SU-DHL-6 (cell line): ENCODE measurements around the gene HS3ST4.

Experiments used
- H2AFZ ChIP-seq: fragments of 200-600 bp; sonication (generic); 2 replicates; pipeline ENCODE4 v1.6.1; 2014; ENCODE audit warnings: low read depth, mild to moderate bottlenecking, moderate library complexity, mixed read lengths, antibody characterized with exemption, low read length; ENCODE audit not compliant: severe bottlenecking
- H3F3A ChIP-seq: fragments of 200-600 bp; shearing (Covaris generic); 2 replicates; pipeline ENCODE4 v1.6.0; 2016; ENCODE audit warnings: antibody characterized with exemption, mild to moderate bottlenecking; ENCODE audit not compliant: insufficient read depth
- H3K27ac ChIP-seq: fragments of 200-600 bp; sonication (generic); 2 replicates; pipeline ENCODE4 v1.5.1; 2016; ENCODE audit warnings: low read depth, mild to moderate bottlenecking, low read length, moderate library complexity, mixed read lengths
- H3K27me3 ChIP-seq: fragments of 200-600 bp; sonication (generic), shearing (Covaris generic); 2 replicates; pipeline ENCODE4 v1.6.0; 2014; ENCODE audit warnings: mild to moderate bottlenecking, low read length
- H3K36me3 ChIP-seq: fragments of 200-600 bp; sonication (generic); 2 replicates; pipeline ENCODE4 v1.6.1; 2014; ENCODE audit warnings: mild to moderate bottlenecking, low read length, mixed read lengths
- H3K4me2 ChIP-seq: fragments of 300-600, 200-600 bp; shearing (Covaris generic), sonication (generic); 2 replicates; pipeline ENCODE4 v1.6.0; 2014; ENCODE audit warnings: low read length, low read depth, mild to moderate bottlenecking; ENCODE audit not compliant: poor library complexity, severe bottlenecking
- H3K4me3 ChIP-seq: fragments of 200-600 bp; sonication (generic); 2 replicates; pipeline ENCODE4 v1.5.1; 2014; ENCODE audit warnings: antibody characterized with exemption, low read length, mild to moderate bottlenecking, mixed read lengths; ENCODE audit not compliant: insufficient read depth, poor library complexity, severe bottlenecking
- H3K79me2 ChIP-seq: fragments of 200-600 bp; sonication (generic); 2 replicates; pipeline ENCODE4 v1.6.1; 2014; ENCODE audit warnings: mild to moderate bottlenecking, low read length, moderate library complexity; ENCODE audit not compliant: insufficient read depth
- H3K9ac ChIP-seq: fragments of 200-600 bp; sonication (generic); 2 replicates; pipeline ENCODE4 v1.7.0; 2014; ENCODE audit warnings: mild to moderate bottlenecking, low read length
- H3K9me2 ChIP-seq: fragments of 200-600 bp; sonication (generic); replicated peaks from 2 replicates; pipeline ENCODE4 v1.6.1; 2014; ENCODE audit warnings: low read length; ENCODE audit not compliant: insufficient read depth
- H3K9me3 ChIP-seq: fragments of 200-600 bp; sonication (generic); 2 replicates; pipeline ENCODE4 v1.6.1; 2014; ENCODE audit warnings: low read length, mixed read lengths; ENCODE audit not compliant: insufficient read depth
- H4K20me1 ChIP-seq: fragments of 200-600 bp; sonication (generic); 2 replicates; pipeline ENCODE4 v1.6.1; 2014; ENCODE audit warnings: low read depth, mild to moderate bottlenecking, antibody characterized with exemption, low read length, moderate library complexity, mixed read lengths
- EZH2phosphoT487 ChIP-seq: fragments of 200-600 bp; sonication (generic), shearing (Covaris generic); conservative IDR thresholded peaks from 2 replicates; pipeline ENCODE4 v1.6.1; 2018; ENCODE audit warnings: mild to moderate bottlenecking, antibody characterized with exemption, low read length, moderate library complexity, mixed read lengths
- TF ChIP-seq, protein P1 (sequence below): fragments of 200-600 bp; sonication (generic); IDR thresholded peaks from one replicate; pipeline ENCODE4 v1.5.1; 2017; ENCODE audit warnings: antibody characterized with exemption, mild to moderate bottlenecking, low read length, moderate library complexity; ENCODE audit not compliant: insufficient read depth, poor library complexity, severe bottlenecking

Gene HS3ST4

GRCh38 chr16:25959221-25959620 lies 267.5 kb downstream of the HS3ST4 start:
- Histone ChIP-seq H3K27me3 (no peaks in the 10 kb centered on the region), H3K27ac (no peak overlapping the region), H3K9ac (no peak overlapping the region), H2AFZ (no peak overlapping the region), H3F3A (no peaks in the 10 kb centered on the region), H3K9me2 (no peaks in the 10 kb centered on the region; the same call in 1 of the 2 replicates), H3K79me2 (no peaks in the 10 kb centered on the region), H3K9me3 (no peaks in the 10 kb centered on the region), H3K4me2 (no peak overlapping the region), H4K20me1 (no peaks in the 10 kb centered on the region), H3K4me3 (no peak overlapping the region), H3K36me3 (no peaks in the 10 kb centered on the region)
- no peak for TF ChIP-seq EZH2phosphoT487
- TF ChIP-seq, protein P1, sequence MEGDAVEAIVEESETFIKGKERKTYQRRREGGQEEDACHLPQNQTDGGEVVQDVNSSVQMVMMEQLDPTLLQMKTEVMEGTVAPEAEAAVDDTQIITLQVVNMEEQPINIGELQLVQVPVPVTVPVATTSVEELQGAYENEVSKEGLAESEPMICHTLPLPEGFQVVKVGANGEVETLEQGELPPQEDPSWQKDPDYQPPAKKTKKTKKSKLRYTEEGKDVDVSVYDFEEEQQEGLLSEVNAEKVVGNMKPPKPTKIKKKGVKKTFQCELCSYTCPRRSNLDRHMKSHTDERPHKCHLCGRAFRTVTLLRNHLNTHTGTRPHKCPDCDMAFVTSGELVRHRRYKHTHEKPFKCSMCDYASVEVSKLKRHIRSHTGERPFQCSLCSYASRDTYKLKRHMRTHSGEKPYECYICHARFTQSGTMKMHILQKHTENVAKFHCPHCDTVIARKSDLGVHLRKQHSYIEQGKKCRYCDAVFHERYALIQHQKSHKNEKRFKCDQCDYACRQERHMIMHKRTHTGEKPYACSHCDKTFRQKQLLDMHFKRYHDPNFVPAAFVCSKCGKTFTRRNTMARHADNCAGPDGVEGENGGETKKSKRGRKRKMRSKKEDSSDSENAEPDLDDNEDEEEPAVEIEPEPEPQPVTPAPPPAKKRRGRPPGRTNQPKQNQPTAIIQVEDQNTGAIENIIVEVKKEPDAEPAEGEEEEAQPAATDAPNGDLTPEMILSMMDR: no peak

DNA sequence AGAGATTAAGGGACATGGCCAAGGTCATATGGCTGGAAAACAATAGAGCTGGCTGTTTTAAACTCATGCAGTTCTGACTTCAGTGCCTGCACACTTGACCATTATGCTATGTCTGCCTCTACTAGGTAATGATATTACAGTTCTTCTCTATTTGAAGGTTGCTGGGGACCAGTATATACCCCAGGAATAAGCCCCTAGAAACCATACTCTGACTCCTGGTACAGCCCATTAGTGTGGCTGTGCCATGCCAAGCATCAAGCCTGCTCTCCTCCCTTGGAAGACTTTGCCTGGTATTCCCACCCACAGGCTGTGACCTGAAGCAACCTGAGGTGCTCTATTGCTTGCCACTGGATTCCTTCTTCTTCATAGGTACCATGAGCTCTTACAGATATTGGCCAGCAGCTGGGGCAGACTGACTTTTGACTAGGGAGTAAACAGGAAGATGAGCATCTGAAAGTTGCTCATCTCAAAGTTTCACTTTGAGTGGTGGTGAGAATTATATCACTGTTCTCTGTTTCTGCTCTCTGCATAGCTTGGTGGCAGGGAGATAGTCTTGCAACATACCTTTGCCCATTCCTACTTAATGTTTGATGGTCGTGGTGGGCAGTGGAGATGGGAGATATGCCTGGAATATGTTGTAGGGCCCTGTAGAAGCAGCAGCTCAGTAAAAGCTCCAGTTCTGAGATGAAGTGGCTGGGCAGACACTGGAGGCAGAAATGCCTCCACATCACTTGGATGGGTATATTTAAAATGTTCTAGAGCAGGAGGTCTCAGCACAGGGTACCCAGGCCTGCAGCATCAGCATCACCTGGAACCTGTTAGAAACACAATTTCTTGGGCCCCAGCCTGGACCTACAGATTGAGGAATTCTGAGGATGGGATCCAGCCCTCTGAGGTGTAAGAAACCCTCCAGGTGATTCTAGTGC lies 274.7 kb downstream of the HS3ST4 start:
- H3K27ac ChIP-seq: no peak overlapping the region

GRCh38 chr16:25977121-25977520 lies 285.4 kb downstream of the HS3ST4 start:
- H3F3A ChIP-seq: no peaks in the 10 kb centered on the region
- H3K4me3 ChIP-seq: no peak overlapping the region
- H3K9me2 ChIP-seq: no peaks in the 10 kb centered on the region
- no peaks in the 10 kb centered on the region for H3K79me2 ChIP-seq
- TF ChIP-seq EZH2phosphoT487: no peak
- TF ChIP-seq, protein P1: no peak
- no peak overlapping the region for H3K9ac ChIP-seq
- no peaks in the 10 kb centered on the region for H3K36me3 ChIP-seq
- no peaks in the 10 kb centered on the region for H3K27me3 ChIP-seq
- no peaks in the 10 kb centered on the region for H4K20me1 ChIP-seq
- no peak overlapping the region for H3K4me2 ChIP-seq
- no peak overlapping the region for H3K27ac ChIP-seq
- H3K9me3 ChIP-seq: no peaks in the 10 kb centered on the region
- no peak overlapping the region for H2AFZ ChIP-seq

More for the DNA sequence above, 274.7 kb downstream of the HS3ST4 start:
- Histone ChIP-seq H3K9me3 (no peaks in the 10 kb centered on the region), H3K36me3 (no peaks in the 10 kb centered on the region), H3K4me2 (no peak overlapping the region), H3F3A (no peaks in the 10 kb centered on the region), H2AFZ (no peak overlapping the region), H3K4me3 (no peak overlapping the region), H3K9ac (no peak overlapping the region), H3K9me2 (no peaks in the 10 kb centered on the region), H3K27me3 (no peaks in the 10 kb centered on the region), H3K79me2 (no peaks in the 10 kb centered on the region), H4K20me1 (no peaks in the 10 kb centered on the region)
- no peak for TF ChIP-seq EZH2phosphoT487

- Histone ChIP-seq H3K4me3 (no peak overlapping the region), H3K9me2 (no peaks in the 10 kb centered on the region), H3K36me3 (no peaks in the 10 kb centered on the region), H3K27me3 (no peaks in the 10 kb centered on the region), H3K4me2 (no peak overlapping the region), H3K9ac (no peak overlapping the region), H4K20me1 (no peaks in the 10 kb centered on the region), H3K9me3 (no peaks in the 10 kb centered on the region), H3K79me2 (no peaks in the 10 kb centered on the region), H2AFZ (no peak overlapping the region), H3F3A (no peaks in the 10 kb centered on the region), H3K27ac (no peak overlapping the region)
- no peak for TF ChIP-seq EZH2phosphoT487
- TF ChIP-seq, protein P1: no peak
Observed at GRCh38 chr16:25978218-25978617, 286.5 kb downstream of the HS3ST4 start.
